Measurements from ENCODE around the gene DMXL1.

The DMXL1 gene

DNA sequence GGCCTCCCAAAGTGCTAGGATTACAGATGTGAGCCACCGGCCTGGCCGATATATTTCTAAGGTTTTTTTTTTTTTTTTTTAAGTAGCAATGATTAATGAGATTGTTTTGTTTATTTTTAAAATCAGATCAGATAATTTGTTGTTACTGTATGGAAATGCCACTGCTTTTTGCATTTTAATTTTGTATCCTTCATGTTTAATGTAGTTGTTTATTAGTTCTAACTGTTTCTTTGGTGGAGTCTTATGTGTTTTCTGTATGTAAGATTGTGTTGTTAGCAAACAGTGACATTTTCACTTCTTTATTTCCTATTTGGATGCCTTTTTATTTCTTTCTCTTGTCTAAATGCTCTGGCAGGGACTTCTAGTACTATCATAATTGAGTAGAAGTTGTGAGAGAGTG is 87.3 kb downstream of the DMXL1 start:
- H3K4me3 ChIP-seq (ENCODE audit: low read depth, low read length), result no peak overlapping the region

GRCh38 chr5:119161430-119161829 is 90.5 kb downstream of the DMXL1 start:
- H3K4me3 ChIP-seq (ENCODE audit: low read depth, low read length), result no peak overlapping the region
- TF ChIP-seq, protein P1, sequence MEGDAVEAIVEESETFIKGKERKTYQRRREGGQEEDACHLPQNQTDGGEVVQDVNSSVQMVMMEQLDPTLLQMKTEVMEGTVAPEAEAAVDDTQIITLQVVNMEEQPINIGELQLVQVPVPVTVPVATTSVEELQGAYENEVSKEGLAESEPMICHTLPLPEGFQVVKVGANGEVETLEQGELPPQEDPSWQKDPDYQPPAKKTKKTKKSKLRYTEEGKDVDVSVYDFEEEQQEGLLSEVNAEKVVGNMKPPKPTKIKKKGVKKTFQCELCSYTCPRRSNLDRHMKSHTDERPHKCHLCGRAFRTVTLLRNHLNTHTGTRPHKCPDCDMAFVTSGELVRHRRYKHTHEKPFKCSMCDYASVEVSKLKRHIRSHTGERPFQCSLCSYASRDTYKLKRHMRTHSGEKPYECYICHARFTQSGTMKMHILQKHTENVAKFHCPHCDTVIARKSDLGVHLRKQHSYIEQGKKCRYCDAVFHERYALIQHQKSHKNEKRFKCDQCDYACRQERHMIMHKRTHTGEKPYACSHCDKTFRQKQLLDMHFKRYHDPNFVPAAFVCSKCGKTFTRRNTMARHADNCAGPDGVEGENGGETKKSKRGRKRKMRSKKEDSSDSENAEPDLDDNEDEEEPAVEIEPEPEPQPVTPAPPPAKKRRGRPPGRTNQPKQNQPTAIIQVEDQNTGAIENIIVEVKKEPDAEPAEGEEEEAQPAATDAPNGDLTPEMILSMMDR (IDR thresholded peaks at IDR 0.05; ENCODE audit: borderline replicate concordance, insufficient read depth, low read depth, low read length), result no peak

More for the DNA sequence above, 87.3 kb downstream of the DMXL1 start:
- TF ChIP-seq, protein P1 (IDR thresholded peaks at IDR 0.05; ENCODE audit: borderline replicate concordance, insufficient read depth, low read depth, low read length), result no peak

DNA sequence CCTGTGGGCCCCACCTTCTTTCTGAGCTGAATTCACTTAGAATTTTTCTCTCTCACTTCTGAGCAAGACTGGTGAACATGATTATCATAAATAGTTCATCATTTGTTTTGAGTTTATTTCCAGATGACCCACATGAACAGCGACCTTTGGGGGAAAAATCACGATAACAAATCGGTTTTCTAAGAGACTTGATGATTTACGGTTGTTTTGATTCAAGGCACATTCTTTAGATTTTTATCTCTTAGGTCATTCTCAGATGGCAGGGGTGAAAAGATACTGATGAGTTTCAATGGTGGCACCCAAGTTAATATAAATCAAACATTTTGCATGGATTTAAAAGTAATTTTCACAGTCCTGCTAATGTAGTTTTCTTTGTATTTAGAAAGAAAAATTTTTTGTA is 95.1 kb downstream of the DMXL1 start:
- TF ChIP-seq, protein P1 (IDR thresholded peaks at IDR 0.05; ENCODE audit: borderline replicate concordance, insufficient read depth, low read depth, low read length), result no peak
- no peak overlapping the region for H3K4me3 ChIP-seq (ENCODE audit: low read depth, low read length)

DNA sequence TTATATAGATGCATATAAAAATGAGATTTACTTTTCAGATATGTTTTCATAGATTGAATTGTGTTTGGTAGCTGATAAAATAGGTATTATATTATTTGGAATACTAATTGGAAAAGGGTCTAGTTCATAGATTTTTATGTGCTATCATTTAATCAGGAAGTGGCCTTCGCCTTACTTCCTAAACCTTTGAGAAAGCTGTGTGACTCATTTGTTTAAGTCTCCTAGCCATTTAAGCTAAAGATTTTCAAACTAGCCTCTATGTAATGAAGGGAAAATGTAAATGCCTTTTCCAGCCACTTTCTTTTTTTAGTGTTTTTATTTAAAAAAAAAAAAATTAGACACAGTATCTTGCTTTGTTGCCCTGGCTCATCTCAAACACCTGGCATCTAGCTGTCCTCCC is 97.5 kb downstream of the DMXL1 start:
- TF ChIP-seq, protein P1 (IDR thresholded peaks at IDR 0.05; ENCODE audit: borderline replicate concordance, insufficient read depth, low read depth, low read length), result no peak

DNA sequence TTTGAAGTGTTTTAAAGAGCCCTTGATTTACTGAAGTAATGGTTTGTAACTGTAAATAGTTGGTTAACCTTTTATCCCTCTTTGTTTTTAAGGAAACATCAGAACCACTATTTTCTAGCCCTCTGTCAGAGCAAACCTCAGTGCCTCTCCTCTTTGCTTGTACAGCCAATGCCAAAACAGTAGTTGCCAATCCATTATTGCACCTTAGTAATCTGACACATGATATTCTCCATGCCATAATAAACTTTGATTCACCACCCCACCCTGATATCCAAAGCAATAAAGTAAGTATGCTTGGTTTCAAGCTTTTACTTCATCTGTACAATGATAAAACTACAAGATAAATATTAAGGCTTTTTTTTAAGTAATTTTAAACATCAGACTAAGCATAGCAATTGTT is 100.8 kb downstream of the DMXL1 start:
- H3K4me3 ChIP-seq (ENCODE audit: low read depth, low read length), result no peak overlapping the region
- TF ChIP-seq, protein P1 (IDR thresholded peaks at IDR 0.05; ENCODE audit: borderline replicate concordance, insufficient read depth, low read depth, low read length), result no peak

More for the DNA sequence above, 97.5 kb downstream of the DMXL1 start:
- no peak overlapping the region for H3K4me3 ChIP-seq (ENCODE audit: low read depth, low read length)

DNA sequence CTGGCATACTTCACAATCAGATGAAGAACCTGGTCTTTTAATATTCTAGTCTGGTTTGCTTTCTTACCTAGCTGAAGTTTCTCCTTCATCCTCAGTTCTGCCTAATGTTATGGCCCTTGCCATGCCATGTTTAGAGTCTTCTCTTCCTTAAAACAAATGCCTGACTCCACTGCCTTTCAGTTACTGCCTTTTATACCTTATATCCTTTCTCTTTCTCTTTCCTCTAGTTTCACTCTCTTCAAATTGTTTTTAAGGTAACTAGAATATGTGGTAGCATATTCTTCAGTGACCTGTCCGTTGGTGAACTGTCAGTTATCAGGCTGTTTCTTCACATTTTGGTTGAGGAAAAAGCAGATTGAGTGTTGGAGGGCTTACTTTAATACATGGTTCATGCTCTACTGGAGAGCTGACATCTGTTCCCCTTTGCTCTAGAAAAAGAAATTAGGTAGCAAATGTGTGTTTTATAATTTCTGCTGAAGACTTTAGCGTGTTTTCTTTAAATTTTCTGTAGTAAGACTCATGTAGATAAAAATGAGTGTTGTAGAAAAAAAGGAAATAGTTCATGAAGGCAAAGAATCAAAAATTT is 103.8 kb downstream of the DMXL1 start:
- H3K4me3 ChIP-seq (ENCODE audit: low read depth, low read length), result no peak overlapping the region
- TF ChIP-seq, protein P1 (IDR thresholded peaks at IDR 0.05; ENCODE audit: borderline replicate concordance, insufficient read depth, low read depth, low read length), result no peak

DNA sequence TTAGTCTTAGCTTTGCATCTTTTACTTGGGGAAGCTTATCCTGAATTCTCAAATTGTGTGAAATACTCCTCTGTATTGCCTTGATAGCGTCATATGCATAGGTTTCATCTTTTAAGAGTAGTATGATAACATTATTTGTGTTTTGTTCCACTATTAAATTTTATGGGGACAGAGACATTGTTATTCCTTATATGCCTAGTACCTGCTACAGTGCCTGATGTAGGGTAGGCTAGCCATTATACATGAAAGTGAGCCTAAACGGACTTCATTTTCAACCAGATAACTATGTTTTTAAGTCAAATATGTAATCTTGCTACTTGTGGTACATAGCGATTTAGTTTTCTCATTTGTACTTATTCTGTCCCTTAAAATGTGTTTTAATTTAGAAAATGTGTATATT is 105.9 kb downstream of the DMXL1 start:
- TF ChIP-seq, protein P1 (IDR thresholded peaks at IDR 0.05; ENCODE audit: borderline replicate concordance, insufficient read depth, low read depth, low read length), result no peak
- H3K4me3 ChIP-seq (ENCODE audit: low read depth, low read length), result no peak overlapping the region
